ENCODE results near the gene WDFY2.

The WDFY2 gene

DNA sequence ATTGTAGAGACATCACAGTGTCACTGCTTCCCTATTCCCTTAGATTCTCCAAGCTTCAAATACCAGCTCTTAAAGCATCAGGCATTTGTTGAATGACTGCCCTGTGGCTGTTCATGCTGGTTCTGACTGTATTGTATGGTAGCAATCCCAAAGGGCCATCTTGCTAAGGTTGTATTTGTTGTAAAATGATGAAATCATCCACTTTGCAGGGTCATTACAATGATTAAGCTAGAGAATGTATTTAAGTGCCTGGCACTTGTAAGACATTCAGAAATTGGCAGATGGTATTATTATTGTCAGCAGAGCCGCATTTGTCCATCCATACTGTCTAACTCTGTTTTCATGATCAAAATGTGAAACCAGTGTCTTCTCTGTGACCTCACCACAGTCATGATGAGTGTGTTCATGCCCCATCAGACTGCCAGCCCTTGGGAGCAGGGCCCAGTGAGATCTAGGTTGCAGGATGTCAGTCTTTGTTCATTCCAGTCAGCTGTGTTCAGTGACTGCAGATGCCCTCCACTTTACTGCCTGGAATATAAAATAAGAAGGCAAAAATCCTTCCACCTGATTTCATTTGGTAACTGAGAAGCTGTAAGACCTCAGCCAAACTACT is 133.6 kb downstream of the WDFY2 start:
- no peak for DNase-seq

DNA sequence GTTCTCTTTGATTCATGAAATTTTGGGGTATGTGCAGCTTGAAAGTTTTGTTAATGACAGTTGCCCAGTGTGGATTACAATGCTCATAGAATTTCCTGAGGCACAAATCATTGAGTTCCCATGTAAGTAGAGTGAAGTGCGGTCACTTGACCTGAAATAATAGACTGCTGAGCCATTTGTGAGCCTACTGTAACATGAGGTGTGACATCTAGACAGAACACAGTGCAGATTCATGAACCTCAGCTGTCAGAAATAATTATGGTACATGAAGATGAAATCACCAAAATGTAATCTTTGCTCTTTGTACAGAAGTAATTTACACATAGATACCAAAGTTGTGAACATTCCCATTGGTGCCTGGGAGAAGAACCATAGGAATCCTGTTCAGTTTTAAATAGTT is 135.1 kb downstream of the WDFY2 start:
- no peak for DNase-seq

- no peak for DNase-seq
Measured at GRCh38 chr13:51721496-51721895, 137.2 kb downstream of the WDFY2 start.

DNA sequence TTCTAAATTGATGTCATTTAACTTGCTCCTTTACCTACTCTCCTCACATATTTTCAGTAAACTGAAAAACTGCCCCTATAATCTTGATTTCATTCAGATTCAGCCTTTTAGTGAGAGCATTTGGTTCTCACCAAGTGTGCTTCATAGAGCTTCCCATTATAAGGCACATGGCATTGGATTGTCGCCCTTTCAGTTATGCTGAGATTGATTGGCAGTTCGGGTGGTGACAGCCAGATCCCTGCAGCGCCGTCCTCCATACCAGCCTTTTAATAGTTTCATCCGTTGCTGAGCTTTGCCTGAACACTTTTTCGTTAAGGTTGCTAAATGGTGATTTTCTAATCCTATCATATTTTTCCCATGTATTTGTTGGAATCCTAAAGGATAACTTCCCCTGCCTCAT is 139.3 kb downstream of the WDFY2 start:
- DNase-seq: no peak

DNA sequence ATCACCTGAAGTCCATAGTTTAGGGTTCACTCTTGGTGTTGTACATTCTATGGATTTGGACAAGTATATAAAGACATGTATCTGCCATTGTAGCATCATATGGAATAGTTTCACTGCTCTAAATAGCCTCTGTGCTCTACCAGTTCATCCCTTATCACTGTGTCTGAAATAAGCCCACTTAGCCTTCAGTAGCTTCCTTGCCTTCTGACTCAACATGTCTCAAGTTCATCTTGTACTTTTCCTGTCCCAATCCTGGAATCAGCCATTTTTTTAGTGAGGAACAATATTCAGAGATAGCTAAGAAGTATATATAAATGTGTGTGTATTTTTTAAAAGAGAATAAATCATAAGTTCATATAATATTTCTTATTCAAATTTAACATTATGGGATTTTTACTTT is 140.5 kb downstream of the WDFY2 start:
- DNase-seq: no peak

- no peak for DNase-seq
Measured at GRCh38 chr13:51726446-51727193, 142.4 kb downstream of the WDFY2 start.

- DNase-seq: no peak
Measured at GRCh38 chr13:51727634-51728274, 143.5 kb downstream of the WDFY2 start.

DNA sequence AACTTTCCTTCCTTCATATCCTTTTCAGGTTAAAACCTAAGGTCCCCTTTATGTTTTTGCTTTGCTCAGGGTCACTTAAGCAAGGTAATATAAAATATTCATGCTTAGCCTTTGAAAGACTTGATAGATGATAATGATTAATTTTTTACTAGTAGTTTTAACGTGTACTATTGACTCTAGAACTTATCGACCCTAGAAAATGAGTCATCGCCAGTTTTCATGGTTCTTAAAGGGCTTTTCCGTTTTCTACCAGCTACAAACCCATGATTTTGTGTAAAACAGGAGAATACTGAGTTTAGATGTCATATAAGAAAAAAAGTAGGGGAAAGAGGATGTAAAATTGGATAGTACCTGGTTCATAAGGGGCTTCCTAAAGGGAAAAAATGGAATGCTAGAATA is 144.0 kb downstream of the WDFY2 start:
- no peak for DNase-seq

DNA sequence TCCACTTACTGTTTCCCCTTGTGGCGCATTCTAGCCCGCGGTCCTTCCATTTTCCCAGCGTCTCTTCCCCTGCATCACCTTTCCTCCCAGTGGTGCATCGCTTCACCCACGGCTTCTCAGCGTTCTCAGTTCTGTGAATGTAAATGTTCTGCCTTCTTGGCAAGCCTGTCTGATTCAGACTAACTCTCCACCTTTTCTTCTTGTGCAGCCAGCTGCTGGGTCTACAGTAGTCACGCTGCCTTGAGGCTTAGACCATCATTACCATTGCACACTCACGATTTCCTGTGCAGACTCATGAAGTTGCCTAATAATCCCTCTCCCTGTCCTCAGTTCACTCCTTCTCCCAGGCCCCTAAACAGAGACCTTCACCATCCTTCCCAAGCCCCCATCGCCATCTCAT is 144.7 kb downstream of the WDFY2 start:
- DNase-seq: no peak

DNA sequence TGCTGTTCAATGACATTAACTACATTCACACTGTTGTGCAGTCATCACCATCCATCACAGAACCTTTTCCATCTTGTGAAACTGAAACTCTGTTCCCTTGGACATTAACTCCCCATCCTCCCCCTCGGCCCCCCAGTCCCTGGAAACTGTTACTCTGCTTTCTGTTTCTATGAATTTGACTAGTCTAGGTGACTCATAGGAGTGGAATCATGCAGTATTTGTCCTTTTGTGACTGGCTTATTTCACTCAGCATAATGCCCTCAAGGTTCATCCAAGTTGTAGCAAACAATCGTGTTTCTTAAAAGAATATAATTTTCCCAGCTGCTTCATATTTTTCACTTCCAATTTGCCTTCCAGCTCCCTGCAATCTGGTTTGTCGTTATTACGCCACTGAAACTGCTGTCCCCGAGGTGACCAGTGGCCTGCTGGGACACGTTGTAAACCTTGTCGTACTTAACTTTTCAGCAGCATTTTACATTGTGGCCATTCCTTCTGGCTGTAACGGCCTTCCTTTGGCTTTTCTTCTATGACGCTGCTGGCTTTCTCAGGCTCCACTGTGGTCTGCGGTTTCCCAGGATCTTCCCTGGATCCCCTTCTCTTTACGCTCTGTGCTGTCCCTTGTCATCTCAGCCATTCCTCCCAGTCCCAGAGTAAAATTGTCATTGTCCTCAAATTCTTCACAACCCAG is 145.7 kb downstream of the WDFY2 start:
- DNase-seq: no peak

GRCh38 chr13:51730927-51731326 is 146.7 kb downstream of the WDFY2 start:
- DNase-seq: no peak

GRCh38 chr13:51731759-51732158 is 147.5 kb downstream of the WDFY2 start:
- no peak for DNase-seq

DNA sequence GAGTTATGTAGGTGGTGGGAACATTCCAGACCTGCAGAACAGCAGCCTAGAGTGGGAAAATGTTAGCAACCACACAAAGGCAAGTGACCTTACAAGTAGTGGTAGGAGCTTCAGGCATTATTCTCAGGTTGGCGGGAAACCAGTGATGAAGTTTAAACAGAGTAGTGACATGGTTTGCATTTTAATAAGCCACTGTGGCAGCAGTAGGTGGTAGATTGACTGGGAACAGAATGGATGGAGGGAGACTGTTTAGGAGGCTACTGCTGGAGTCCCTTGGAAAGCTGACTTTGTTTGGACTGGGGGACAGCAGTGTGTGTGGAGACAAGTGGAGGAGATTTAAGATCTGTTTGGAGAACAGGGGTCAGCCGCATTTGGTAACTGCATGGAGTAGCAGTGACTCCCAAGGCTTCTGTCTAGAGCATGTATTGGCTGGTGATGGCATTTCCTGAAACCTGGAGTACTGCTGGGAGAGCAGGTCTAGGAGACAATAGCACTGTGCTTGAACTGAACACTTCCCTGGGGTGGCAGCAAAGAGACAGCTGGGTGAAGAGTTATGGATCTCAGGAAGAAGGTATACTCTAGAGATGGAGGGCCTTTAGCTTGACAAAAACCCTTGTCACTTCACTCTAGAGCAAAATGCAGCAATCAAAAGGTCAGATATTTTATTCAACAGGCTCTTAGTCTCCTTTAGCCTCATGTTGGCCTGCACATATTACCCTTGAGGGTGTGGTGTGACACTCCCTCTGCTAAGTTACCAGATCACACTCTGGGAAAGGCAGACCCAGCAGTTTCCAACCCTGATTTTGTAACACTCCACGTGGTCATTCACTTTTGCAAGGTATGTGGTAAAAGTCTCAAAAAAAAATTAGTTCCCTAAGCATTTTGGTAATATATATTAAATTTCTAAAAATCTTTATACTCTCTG is 149.4 kb downstream of the WDFY2 start:
- no peak for DNase-seq

DNA sequence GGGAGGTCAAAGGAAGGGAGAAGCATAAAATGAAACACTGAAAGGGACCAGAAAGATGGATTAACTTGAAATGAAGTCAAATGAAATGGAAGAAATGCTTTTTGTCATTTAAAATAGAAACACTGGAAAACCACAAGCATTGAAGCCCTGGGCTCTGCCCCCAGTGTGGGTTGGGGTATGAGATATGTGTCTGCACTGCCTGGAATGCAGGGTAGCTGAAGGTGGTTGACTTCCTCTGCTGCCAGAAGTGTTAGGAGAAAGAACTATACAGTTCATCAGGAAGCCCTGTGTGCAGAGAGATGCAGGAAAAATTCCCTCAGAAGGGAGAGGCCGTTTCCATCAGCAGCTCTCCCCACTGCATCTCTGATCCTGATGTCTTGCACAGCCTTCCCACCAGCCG is 150.5 kb downstream of the WDFY2 start:
- DNase-seq: no peak

DNA sequence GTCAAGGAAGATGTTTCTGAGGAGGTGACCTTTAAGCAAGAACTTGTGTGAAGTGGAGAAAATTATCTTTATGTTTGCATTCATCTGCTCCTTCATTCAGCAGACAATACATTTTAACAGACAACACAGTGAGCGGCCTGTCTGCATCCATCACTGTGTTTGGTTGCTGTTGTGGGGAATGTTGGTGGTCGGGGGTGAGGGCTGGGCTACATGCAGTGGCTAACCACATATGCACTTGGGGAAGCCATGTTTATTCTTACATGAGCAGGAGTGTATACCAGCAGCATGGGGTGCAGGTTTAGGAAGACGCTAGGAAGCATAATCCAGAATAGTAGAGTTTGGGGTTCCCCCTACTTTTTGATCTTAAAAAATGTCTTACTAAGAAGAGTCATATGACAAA is 153.3 kb downstream of the WDFY2 start:
- DNase-seq: no peak

- DNase-seq: no peak
Measured at GRCh38 chr13:51738226-51738905, 154.1 kb downstream of the WDFY2 start.

DNA sequence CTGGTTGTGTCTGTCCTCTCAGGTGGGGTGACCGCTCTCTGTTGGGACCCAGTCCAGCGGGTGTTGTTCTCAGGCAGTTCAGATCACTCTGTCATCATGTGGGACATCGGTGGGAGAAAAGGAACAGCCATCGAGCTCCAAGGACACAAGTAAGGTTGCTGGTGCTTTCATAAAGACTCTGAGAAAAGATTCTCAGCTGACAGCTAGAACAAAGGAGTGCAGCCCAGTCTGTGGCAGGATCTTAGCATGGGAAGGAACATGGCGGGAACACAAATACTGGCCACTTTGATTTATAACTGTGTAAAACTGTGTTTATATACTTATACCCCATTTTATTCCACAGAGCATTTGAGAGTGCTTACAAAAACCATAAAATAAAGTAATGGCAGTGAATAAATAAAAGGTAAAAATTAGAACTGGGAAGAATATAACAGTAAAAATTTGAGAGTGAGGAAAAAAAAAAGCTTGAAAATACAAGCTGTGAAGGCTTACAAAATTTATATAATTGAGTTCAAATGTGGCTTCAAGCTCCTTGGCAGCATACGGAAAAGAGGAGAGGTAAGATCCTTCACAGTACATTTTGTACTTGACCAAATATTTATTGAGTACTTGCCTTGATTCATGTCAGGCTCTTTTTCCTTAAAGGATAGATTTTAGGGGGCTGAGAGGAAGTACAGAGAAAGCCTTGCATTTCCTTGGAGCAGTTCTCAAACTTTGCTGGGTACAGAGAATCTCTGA is 154.9 kb downstream of the WDFY2 start:
- no peak for DNase-seq

DNA sequence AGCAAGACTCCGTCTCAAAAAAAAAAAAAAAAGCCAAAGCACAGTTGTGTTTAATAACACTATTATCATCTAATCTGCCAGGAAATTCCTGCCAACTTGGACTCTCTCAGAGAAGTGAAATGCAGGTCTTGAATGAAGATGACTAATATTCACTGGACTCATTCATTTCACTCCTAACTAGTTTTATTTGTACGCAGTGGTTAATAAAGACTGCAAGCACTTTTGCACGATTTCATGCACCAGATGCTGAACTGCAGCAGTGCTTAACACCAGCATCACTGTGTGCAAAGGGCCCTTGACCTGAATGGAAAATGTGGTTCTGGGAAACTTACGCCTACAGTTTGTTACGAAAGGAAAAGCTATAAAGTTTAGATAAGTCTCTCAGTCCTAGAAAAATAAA is 156.4 kb downstream of the WDFY2 start:
- DNase-seq: no peak

DNA sequence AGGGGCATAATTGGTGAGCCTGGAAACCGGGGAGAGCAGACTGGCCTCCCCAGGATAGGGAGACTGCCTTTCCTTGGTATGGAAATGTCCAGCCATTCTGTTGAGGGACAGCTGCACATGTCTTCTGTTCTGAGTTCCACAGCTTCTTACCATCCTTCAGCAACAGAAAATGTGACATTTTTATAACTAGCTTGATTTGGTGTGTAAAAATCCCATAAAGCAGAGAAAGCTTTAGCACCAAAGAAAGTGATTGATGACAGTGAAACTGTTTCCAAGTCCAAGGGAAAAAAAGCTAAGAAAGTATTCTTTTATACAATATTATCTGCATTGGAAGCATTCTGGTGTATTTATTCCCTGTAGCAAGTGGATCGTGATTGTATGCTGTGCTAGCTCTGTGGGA is 157.8 kb downstream of the WDFY2 start:
- no peak for DNase-seq

DNA sequence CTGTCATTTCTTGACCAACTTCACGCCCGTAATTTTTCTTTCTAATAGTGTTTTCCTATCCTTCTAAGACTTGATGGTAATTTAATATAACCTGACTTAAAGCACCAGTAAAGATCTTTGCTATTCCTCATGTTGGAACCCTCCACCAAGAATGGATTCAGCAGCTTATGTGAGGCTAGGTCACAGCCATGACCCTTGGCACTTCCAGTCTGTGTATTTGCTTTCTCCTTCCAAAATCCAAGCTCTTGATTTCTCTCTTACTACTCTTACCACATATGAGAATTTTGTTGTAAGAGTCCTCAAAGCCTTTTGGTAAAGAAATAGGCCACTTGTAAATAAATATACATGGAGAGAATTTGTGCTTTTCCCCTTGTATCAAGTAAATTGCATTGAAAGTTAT is 158.3 kb downstream of the WDFY2 start:
- no peak for DNase-seq

DNA sequence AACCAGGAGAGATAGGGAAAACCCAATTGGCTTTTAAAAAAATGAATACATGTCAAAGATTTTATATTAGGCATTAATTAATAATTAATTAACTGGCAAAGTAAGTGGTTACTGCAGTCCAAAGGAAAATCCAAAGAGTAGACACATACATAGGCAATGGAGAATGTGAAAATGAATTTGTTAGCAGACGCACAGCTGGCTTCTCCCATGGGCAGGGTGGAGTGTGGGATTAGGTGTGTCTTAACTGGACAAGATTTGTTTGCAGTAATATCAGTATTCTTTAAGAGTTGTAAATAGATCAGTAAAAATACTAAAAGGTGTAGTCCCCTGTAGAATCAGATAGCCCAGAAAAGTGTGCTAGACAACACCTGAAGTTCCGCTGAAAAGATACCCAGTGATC is 161.0 kb downstream of the WDFY2 start:
- DNase-seq: no peak
